Stimulated activated CD8-positive, alpha-beta memory T cell treated with anti-CD3 and anti-CD28 coated beads, Interleukin-15, amount 100 ng/mL, for 48 hours (primary cell): ENCODE data around the gene SLAMF7.
"Not testable (repeated sequence)": the region's sequence is repeated elsewhere in the genome, so short reads cannot be mapped to it uniquely, and the experiment has no call there.

Experiments used
- DNase-seq, 2 donors: peaks; one replicate each; pipeline ENCODE4 v3.0.0-alpha.2; 2020; ENCODE audit warnings: low read depth in 2 of 2

The SLAMF7 gene

DNA sequence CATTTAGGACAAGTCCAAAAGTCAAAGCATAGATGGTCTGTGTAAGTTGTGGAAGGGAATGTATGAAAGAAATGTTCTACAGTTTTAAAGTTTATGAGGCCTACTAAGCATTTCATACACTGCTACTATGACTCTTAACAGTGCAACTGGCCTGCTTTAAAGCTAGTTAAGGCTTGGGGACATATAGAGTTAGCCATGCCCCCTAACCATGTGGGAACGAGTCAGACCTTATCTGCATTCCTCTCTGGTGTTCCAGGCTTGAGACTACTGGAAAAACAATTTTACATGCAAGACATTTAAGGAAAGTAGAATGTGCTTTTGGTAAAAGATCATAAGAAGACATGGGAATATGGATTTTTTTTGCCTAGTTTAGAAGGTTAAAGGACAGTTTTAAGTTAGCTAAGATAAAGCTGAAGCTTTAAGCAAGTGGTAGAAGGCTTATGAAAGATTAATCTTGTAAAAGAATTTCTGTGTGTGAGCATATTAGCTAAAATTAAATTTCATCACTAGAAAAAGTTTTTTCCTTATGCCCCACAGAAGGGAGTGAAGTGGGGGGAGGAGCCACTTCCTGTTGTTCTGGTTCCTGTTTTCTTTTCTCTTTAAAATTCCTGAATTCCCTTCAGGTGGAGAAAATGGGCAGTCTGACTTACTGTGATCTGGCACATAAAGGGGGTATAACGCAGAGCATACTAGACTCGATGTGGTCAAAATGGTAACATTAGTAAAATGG, 18.5 kb upstream of the SLAMF7 start:
- no peak for DNase-seq

DNA sequence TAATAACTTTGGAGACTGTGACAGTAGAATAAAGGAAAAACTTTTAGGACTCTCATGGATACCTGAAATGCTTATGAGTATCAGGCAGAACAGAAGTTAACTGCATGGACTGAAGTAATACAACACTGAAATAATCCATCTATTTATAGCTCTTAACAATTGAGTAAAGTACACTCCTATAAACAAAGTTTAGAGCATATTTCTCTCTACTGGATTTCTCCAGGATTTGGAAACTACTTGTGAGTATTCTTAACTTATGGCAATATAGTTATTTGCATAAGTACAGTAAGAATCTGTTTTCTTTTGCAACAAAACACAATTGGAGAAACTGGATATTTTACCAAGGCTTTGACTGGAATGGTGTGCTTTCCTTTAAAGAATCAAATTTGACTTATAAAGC, 17.6 kb upstream of the SLAMF7 start:
- DNase-seq, result no peak

DNA sequence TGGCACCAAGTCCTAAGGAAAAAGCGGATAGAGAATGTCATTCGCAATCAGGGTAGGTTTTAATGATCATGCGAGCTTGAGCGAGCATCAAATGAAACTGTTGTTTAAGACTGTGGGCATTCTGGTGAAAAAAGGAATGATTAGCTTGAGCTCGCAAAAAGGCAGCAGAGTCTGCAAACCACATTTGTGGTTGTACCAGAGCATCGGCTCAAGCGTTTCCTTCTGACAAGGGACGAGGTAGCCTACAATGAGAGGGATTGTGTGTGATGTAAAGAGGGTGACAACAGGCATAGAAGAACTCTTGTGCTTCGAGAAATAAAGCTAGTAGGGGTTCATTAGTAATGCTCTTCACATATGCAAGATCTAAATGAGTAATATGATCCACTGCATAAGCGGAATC, 16.3 kb upstream of the SLAMF7 start:
- no peak for DNase-seq

DNA sequence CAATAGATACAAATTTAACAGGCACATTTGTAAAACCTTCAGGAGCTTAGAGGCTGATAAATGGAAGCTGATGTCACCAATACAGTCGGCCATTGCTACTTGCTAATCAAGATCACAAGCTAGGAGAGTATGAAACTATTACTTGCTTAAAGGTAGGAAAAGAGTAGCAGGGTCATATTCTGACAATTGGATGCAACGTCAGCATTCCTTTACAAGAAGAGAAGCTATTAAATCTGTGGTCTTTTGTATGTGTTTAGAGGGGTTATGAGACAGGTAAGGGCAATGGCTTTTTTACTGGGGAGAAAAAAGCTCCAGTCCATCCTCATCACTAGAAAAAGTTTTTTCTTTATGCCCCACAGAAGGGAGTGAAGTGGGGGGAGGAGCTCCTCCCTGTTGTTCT, 15.7 kb upstream of the SLAMF7 start:
- DNase-seq, result no peak

DNA sequence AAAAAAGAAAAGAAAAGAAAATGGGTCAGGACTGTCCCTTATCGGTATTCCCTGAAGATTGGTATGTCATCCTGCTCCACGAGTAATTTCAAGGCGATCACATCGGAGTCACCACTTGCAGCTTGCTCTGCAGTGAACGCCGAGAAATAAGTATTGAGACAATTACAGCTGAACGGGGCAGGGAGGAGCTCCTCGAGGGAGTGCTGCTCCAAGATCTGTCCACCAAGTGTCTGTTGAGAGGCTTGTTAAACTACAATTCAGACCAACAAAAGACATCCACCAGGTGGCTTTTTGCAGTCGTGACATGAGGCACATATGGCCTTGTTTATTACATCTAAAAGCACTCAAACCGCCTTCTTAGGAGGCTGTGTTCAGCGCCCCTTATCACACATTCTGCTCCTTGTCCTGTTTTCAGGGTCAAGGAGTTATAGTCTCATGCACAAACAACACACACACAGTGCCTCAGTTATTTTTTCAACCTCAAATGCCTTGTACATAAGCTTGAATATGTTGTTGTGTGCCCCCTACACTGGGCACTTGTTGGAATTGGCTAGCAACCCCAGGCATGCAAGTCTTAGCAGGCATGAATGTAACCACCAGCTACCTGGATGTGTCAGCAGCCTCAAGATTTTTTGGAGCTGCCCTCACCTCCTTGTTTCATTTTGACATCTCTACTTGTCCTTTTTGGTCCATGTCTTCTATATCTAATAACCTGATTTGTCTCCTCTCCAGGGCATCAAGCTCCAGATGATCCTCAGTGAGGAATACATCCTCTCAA, 14.4 kb upstream of the SLAMF7 start:
- DNase-seq, result no peak

DNA sequence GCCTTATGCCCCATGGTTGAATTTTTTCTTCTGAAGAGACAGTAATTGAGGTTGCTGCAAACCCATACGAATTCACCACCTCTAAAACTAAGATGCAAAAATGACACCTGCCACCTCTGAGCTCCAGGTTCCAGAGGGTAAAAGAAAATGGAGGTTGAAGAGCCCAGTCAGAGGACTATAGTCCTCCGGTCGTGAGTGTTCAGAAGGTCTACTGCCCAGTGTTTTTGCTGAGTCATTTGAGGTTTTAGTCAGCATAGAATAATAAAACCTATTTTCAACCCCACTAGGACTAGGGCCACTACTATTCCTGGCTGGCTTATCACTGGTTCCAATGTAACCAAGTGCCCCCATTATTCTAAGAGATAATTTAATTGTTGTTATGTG, 12.9 kb upstream of the SLAMF7 start:
- DNase-seq, result no peak

DNA sequence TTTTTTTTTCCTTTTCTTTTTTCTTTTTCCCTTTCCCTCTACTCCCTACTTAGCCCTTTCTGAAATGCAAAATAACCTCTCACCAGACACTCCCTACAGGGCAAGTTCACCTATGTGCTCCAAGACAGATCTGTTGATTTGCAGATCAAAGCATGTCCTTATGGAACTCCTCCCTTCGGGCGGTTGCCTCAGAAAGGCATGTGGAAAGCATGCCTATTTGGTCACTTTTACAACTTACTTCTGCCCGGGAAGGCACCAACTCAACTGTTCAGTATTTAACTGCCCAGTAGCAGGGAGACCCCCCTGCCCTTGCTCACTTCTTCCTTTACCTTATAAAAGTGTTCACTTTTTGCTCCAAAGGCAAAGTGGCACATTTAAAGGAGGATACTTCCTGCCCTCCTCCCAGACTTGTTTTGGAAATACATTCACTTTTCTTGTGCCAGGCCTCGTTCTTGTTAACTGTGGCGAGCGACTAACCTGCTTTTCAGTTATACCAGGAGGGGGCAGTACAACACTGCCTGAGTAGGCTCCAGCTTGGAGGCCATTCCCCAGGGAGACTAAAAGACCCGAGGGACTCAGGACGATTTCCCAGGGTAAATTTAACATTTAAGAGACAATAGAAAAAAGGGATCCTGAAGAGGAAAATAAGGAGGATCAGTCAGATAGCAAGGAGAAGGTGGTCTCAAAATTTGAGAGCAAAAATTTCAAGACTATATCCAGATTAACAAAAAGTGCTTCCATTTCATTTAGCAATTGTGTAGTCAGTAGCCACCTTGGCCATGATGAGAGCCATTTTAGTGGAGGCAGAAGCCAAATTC, 12.3 kb upstream of the SLAMF7 start:
- DNase-seq, result no peak

DNA sequence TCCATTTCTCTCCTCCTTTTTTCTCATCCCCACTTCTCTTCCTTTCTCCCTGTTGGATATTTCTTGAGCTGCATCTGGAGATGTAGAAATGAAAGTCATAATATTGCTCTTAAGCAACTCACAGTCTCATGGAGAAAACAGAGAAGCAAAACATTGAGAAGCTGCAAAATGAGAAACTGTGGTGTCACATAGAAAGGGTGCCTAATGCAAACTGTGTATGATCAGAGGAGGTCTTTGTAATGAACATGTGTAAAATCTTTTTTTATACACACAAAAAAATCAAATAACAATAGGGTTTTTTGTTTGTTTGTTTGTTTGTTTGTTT, 11.8 kb upstream of the SLAMF7 start:
- DNase-seq, result no peak

DNA sequence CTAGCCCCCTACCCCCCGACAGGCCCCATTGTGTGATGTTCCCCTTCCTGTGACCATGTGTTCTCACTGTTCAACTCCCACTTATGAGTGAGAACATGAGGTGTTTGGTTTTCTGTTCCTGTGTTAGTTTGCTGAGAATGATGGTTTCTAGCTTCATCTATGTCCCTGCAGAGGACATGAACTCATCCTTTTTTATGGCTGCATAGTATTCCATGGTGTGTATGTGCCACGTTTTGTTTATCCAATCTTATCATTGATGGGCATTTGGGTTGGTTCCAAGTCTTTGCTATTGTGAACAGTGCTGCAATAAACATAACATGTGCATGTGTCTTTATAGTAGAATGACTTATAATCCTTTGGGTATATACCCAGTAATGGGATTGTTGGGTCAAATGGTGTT, 7.5 kb upstream of the SLAMF7 start:
- DNase-seq, result not testable (repeated sequence)

DNA sequence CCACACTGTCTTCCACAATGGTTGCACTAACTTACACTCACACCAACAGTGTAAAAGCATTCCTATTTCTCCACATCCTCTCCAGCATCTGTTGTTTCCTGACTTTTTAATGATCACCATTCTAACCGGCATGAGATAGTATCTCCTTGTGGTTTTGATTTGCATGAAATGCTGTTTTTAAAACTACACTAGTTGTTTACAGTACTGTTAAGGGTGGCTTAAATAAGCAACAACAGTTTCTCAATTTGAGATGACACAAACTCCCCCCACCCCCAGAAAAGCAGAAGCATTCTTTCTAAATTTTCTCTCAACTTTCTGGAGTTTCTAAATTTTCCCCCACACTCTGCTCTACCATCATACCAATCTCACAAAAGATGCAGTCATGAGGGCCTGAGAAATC, 7.1 kb upstream of the SLAMF7 start:
- no peak for DNase-seq

DNA sequence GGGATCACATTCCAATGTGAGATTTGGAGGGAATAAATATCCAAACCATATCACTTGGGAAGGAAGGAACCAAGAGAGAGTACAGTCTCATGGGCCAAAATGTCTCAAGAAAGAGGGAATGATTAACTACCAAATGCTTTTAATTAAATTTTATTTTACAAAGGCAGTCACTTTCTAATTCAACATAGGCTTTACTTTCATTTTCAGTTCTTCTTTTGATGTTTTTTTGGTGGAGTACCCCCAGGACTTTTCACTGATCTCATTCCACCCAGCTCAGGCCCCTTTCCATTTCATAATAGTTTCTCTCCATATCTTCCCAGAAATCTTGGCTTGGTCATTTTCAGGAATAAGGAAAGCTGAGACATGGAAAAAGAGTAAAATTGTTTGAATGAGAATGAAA, 5.1 kb upstream of the SLAMF7 start:
- DNase-seq, result no peak

DNA sequence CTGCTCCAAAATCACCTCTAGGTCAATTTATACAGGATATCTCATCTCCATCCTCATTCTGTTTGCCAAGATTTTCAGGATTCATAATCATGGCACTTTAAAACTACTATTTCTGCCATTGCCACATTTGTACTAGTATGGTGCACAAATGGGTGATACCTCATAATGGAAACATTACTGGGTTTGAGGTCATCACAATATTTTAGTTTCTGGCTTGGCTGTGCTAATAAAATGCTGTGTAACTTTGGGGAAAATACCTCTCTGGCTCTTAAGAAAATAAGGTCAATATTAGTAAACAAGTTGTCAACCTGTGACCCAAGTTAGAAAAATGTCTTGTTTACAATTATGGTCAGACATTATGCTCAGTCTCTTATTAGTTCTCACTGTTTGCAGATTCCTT, 4.7 kb upstream of the SLAMF7 start:
- no peak for DNase-seq

DNA sequence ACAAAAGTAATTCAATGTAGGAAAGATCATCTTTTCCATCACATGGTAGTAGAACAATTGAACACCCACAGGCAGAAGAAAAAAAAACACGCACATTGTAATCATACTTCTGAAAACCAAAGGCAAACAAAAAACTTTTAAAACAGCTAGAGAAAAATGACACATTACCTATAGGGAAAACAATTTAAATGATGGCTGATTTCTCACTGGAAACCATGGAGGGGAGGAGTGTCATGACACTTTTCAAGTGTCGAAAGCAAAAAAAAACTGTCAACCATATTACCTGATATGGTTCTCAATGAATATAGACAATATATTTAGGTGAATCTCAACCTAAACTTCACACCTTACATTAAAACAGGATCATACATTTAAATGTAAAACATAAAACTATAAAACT, 776 bp upstream of the SLAMF7 start:
- no peak for DNase-seq

DNA sequence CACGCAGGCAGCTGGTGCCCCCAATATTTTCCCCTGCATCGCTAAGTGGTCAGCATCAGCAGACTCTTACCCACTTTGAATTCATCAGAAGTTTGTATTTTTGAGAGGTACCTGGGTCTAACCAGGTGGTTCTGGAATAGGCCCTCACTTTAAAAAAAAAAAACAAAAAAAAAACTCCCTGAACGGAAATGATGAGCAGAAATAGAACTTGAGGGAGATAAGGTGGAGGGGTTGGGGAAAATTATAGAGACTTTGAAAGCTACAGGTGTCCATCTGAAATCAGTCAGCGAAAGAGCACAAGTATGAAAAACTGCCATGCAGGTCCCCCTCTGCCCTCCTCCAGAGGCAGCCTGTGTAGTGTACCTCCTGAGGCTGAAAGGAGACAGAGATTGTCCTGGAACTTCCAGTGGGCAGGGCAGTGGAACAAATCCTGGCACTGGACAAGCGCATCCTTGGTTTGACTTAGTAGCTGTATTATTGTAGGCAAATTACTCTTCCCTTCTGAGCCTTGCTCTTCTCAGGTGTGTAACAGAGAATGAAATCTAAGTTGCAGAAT, 1.2 kb downstream of the SLAMF7 start:
- no peak for DNase-seq

DNA sequence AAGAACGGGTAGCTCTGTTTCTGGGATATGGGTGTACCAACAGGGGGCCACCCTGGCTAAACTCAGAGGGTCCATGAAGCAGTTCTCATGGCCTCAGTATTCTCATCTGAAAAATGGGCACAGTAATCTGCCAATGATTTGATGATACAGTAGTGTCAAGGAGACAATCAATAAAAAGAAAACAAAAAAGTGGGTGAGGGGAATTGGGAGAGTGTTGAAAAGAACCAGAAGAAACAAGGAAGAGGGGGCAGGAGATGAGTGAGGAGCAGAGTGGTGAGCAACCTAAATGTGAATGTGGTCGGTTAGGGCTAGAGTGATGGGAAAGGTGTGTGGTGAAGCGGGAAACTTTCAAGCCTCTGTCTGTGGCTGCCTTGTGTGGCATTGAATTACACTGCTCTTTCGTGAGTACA, 2.0 kb downstream of the SLAMF7 start:
- DNase-seq, result no peak

DNA sequence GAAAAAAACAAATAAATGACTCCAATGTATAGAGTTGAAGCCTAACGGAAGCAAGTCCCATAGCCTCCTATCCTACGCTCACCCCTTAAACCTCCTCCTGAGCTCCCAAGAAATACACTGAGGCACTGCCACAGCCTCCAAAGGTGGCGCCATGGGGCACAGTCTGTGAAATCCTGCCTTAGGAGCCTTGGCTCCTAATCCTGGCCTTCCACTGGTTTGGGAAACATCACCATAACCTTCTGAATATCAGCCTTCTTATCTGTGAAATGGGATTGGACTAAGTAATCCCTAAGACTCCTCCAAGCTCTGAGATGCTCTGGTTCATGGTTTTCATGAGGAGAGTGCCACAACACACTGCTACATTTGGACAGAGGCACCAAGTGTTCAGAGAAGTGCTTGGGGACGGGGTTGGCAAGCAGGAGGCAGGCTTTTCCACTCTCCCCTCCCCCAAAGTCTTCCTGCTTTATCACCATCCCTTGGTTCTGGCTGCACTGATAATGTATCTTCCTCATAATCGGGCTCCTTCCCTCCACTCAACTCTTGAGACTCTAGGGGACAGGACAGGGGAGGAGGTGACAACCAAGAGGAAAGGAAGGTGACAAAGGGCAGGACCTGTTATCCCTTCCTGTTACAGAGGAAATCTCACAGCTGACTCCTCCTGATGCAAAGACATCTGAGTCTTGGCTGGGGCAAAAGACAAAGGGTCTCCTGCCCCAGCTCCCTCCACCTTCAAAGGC, 2.7 kb downstream of the SLAMF7 start:
- DNase-seq, result no peak

DNA sequence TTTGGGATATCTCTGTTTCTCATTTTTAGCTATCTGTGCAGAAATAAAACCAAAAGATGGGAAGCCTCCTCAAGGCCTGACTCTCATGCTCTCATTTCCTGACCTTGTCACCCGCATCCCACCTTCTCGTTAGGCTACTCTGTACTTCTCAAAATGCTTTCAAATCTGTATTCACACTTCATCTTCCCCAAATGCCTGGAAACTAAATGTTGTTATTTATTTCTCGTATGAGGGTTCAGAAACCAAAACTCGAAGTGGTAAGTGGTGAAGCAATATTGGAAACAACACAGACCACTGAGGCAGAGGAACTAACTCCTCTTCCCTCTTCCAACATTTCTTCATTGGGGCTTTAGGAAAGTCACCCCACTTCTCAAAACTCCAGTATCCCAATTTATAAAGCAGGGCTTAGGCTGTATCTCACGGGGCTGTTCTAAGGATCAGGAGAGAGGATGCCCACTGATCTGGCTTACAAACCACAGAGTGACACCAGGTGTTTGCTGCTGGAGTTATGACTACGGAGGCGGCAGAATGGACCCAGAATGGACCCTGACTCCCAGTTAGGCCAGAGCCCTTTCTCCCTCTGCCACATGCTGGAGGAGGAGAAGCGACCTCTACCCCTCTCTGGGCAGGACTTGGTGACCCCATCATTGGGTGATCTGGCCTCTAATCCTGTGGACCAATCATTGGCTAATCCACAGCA, 3.5 kb downstream of the SLAMF7 start:
- no peak for DNase-seq

DNA sequence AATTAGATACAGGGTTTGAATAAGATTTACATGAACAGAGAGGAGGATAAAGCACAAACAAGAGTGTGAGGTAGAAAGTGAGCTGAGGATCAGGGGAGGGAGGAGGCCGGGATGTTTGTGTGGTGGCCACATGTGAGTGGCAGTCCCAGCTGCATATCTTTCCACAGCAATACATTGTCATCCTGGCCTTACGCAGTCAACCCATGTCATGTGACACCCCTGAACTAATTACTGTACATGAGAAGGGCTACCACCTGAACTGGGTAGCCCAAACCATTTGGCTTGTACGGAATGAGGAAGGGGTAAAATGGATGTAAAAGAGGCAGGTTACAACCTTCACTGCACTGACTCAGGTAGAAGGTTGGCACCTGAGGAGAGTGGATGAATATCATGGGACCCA, 4.2 kb downstream of the SLAMF7 start:
- no peak for DNase-seq

DNA sequence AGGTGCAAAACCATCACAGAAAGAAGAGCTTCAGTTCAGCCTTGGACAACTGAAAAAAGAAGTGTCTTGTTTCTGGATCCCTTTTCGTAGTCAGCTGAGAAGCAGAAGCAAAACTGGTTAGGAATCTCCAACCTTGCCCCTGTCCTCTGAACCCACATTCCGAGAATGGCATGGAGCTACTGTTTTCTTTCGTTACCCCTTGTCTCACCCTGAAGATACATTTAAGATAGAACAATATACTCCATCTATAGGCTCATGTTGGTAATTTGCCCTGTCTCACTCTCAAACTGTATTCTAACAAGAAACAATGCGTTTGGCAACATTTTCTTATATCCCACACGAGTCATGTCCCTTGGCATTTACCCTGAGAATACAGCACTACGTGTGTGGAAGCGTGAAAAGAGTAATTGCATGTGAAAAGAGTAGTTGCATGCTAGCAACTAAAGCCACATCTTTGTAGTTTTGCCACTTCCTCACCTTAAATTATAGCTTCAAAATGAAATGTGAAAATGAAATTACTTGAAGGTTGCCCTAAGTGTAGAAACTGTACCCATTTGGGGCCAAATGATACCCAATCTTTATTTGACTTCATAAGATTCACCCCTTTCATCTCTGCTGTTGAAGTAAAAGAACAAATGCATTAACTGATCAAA, 5.3 kb downstream of the SLAMF7 start:
- DNase-seq, result no peak

DNA sequence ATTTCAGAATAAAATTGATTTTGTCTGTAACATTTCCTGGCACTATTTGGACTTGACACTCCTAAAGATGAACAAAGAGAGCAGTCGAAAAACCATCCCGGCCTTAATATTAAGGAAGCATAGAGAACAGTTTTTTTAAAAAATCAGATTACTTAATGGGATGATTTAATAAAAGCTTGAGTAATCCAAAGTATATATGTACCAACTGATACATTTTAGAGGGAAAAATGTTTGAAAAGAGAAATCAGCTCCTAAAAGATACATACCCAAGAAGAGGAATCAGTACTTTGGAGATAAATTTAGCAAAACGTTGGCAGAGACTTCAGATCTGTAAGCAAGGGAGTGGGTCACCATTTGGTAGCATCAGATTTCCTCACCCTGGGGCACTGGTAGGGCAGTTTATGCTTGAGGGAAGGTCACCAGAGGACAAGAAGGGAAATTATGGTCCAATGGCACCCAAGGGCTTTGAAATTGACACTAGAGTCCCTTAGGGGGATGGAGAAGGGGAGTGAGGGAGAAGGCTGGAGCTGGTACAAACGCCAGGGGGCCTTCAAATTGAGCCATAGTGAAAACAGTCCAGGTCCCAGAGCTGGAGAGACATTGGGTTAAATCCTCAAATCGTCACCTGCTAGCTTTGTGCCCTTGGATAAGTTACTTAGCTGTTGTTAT, 5.9 kb downstream of the SLAMF7 start:
- DNase-seq, result no peak
